ENCODE results near the gene TOMT. TPM values are rescaled to one million over a fixed set of nuclear protein-coding genes. Genes with fewer than 3 reads are reported as not detected.
A peak's percentile ranks its signal among the peaks of the same experiment; 100 is the strongest.

TOMT gene
- total RNA-seq, 1 experiment from 2014 or later: not detected

DNA sequence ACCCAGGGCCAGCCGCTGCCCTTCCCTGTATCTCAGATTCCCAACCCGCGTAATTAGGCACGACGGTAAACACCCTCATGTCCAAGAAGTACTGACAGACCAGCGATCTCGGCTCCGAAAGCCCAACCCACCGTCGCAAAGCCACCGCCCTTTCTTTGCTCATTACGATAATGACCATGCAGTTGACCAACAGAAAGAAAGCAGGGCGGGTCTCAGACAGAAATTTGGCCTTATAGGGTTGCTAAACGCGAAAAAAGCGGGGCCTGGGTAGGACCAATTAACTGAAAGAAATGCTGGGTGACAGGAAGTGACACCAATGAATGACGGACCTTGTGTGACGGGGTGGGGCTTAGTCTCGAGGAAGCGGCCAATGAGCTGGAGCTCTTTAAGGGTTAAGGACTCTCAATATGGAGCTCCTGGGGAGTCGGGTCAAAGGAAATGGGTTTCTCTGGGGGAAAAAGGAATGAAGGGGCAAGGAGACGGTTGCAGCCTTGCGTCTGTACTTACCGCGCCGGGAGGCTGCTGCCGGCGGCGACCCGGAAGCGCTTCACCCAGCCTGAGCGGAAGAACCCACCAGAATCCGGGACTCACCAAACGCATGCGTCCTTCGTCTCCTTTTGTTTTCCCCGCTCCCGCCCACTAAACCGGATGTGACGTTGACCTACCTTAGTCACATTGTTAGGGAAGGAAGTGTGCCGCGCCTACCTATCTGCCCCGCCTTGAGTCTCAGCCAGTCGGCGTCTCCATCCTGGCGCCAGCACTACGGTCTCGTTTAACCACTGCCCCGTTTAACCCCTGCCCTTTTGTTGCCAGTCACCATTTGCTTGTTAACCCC, 6.6 kb downstream of the TOMT start, which contains the start of gene ANAPC15:
ANAPC15 (minus strand) TSS at position 553 of the 835 bp plus-strand sequence. CDS start 1,419 bp downstream, outside the sequence.
- Mint-ChIP-seq H3K36me3 (peaks cover 2% of the 10 kb centered on the region; the same call in 1 of the 2 replicates), H3K27ac (peak within 1 kb of the TSS; percentile 99), H3K9me3 (peaks cover 8% of the 10 kb centered on the region)
- TF ChIP-seq ZNF232 (CRISPR knock-in tag; IDR thresholded peaks at IDR 0.05): peak; percentile 80
- no peak for TF ChIP-seq ZNF219 (CRISPR knock-in tag; IDR thresholded peaks at IDR 0.05; ENCODE audit: borderline replicate concordance)
- TF ChIP-seq MAX (CRISPR knock-in tag; IDR thresholded peaks at IDR 0.05): peak; percentile 75; the same call in 1 of the 2 replicates
- TF ChIP-seq TP53 (CRISPR knock-in tag; IDR thresholded peaks at IDR 0.05): no peak
- TF ChIP-seq, protein P1, sequence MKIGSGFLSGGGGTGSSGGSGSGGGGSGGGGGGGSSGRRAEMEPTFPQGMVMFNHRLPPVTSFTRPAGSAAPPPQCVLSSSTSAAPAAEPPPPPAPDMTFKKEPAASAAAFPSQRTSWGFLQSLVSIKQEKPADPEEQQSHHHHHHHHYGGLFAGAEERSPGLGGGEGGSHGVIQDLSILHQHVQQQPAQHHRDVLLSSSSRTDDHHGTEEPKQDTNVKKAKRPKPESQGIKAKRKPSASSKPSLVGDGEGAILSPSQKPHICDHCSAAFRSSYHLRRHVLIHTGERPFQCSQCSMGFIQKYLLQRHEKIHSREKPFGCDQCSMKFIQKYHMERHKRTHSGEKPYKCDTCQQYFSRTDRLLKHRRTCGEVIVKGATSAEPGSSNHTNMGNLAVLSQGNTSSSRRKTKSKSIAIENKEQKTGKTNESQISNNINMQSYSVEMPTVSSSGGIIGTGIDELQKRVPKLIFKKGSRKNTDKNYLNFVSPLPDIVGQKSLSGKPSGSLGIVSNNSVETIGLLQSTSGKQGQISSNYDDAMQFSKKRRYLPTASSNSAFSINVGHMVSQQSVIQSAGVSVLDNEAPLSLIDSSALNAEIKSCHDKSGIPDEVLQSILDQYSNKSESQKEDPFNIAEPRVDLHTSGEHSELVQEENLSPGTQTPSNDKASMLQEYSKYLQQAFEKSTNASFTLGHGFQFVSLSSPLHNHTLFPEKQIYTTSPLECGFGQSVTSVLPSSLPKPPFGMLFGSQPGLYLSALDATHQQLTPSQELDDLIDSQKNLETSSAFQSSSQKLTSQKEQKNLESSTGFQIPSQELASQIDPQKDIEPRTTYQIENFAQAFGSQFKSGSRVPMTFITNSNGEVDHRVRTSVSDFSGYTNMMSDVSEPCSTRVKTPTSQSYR (CRISPR knock-in tag; IDR thresholded peaks at IDR 0.05): 0 out of 2 replicates have a peak, but pooled peaks have one; percentile 21
- TF ChIP-seq, protein P2, sequence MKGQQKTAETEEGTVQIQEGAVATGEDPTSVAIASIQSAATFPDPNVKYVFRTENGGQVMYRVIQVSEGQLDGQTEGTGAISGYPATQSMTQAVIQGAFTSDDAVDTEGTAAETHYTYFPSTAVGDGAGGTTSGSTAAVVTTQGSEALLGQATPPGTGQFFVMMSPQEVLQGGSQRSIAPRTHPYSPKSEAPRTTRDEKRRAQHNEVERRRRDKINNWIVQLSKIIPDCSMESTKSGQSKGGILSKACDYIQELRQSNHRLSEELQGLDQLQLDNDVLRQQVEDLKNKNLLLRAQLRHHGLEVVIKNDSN (CRISPR knock-in tag; IDR thresholded peaks at IDR 0.05): peak; percentile 65; the same call in 1 of the 2 replicates
- TF ChIP-seq, protein P3, sequence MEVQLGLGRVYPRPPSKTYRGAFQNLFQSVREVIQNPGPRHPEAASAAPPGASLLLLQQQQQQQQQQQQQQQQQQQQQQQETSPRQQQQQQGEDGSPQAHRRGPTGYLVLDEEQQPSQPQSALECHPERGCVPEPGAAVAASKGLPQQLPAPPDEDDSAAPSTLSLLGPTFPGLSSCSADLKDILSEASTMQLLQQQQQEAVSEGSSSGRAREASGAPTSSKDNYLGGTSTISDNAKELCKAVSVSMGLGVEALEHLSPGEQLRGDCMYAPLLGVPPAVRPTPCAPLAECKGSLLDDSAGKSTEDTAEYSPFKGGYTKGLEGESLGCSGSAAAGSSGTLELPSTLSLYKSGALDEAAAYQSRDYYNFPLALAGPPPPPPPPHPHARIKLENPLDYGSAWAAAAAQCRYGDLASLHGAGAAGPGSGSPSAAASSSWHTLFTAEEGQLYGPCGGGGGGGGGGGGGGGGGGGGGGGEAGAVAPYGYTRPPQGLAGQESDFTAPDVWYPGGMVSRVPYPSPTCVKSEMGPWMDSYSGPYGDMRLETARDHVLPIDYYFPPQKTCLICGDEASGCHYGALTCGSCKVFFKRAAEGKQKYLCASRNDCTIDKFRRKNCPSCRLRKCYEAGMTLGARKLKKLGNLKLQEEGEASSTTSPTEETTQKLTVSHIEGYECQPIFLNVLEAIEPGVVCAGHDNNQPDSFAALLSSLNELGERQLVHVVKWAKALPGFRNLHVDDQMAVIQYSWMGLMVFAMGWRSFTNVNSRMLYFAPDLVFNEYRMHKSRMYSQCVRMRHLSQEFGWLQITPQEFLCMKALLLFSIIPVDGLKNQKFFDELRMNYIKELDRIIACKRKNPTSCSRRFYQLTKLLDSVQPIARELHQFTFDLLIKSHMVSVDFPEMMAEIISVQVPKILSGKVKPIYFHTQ (CRISPR knock-in tag; IDR thresholded peaks at IDR 0.05): 0 out of 2 replicates have a peak, but pooled peaks have one; percentile 19
- TF ChIP-seq CREM (CRISPR knock-in tag; IDR thresholded peaks at IDR 0.05): peak; percentile 91
- TF ChIP-seq NR2C2 (CRISPR knock-in tag; IDR thresholded peaks at IDR 0.05): peak; percentile 92
- TF ChIP-seq, protein P4, sequence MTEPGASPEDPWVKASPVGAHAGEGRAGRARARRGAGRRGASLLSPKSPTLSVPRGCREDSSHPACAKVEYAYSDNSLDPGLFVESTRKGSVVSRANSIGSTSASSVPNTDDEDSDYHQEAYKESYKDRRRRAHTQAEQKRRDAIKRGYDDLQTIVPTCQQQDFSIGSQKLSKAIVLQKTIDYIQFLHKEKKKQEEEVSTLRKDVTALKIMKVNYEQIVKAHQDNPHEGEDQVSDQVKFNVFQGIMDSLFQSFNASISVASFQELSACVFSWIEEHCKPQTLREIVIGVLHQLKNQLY (CRISPR knock-in tag; IDR thresholded peaks at IDR 0.05): no peak
- peak; percentile 68 for TF ChIP-seq NFYB (CRISPR knock-in tag; conservative IDR thresholded peaks at IDR 0.05; ENCODE audit: low read depth)
- TF ChIP-seq USF2 (CRISPR knock-in tag; IDR thresholded peaks at IDR 0.05): peak; percentile 81
- TF ChIP-seq HMGA2 (CRISPR knock-in tag; IDR thresholded peaks at IDR 0.05): no peak
- TF ChIP-seq FOXK1 (CRISPR knock-in tag; IDR thresholded peaks at IDR 0.05): peak; percentile 93
- peak; percentile 65 for TF ChIP-seq SP1 (CRISPR knock-in tag; conservative IDR thresholded peaks at IDR 0.05)
- TF ChIP-seq GTF2I (CRISPR knock-in tag; conservative IDR thresholded peaks at IDR 0.05): no peak
- TF ChIP-seq MXD4 (CRISPR knock-in tag; IDR thresholded peaks at IDR 0.05; ENCODE audit: borderline replicate concordance): no peak
- TF ChIP-seq, protein P5, sequence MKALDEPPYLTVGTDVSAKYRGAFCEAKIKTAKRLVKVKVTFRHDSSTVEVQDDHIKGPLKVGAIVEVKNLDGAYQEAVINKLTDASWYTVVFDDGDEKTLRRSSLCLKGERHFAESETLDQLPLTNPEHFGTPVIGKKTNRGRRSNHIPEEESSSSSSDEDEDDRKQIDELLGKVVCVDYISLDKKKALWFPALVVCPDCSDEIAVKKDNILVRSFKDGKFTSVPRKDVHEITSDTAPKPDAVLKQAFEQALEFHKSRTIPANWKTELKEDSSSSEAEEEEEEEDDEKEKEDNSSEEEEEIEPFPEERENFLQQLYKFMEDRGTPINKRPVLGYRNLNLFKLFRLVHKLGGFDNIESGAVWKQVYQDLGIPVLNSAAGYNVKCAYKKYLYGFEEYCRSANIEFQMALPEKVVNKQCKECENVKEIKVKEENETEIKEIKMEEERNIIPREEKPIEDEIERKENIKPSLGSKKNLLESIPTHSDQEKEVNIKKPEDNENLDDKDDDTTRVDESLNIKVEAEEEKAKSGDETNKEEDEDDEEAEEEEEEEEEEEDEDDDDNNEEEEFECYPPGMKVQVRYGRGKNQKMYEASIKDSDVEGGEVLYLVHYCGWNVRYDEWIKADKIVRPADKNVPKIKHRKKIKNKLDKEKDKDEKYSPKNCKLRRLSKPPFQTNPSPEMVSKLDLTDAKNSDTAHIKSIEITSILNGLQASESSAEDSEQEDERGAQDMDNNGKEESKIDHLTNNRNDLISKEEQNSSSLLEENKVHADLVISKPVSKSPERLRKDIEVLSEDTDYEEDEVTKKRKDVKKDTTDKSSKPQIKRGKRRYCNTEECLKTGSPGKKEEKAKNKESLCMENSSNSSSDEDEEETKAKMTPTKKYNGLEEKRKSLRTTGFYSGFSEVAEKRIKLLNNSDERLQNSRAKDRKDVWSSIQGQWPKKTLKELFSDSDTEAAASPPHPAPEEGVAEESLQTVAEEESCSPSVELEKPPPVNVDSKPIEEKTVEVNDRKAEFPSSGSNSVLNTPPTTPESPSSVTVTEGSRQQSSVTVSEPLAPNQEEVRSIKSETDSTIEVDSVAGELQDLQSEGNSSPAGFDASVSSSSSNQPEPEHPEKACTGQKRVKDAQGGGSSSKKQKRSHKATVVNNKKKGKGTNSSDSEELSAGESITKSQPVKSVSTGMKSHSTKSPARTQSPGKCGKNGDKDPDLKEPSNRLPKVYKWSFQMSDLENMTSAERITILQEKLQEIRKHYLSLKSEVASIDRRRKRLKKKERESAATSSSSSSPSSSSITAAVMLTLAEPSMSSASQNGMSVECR (CRISPR knock-in tag; IDR thresholded peaks at IDR 0.05; ENCODE audit: borderline replicate concordance): peak; percentile 38; the same call in 1 of the 2 replicates
- no peak for TF ChIP-seq NR1H2 (CRISPR knock-in tag; IDR thresholded peaks at IDR 0.05)
- TF ChIP-seq NFATC4 (CRISPR knock-in tag; IDR thresholded peaks at IDR 0.05): no peak
- TF ChIP-seq ZMAT4 (CRISPR knock-in tag; IDR thresholded peaks at IDR 0.05): 0 out of 2 replicates have a peak, but pooled peaks have one; percentile 15
- peak; percentile 72 for TF ChIP-seq GABPB1 (CRISPR knock-in tag; IDR thresholded peaks at IDR 0.05)
- 0 out of 2 replicates have a peak, but pooled peaks have one; percentile 39 for TF ChIP-seq TEAD1 (CRISPR knock-in tag; IDR thresholded peaks at IDR 0.05)

More for the DNA sequence above, 6.6 kb downstream of the TOMT start, which contains the start of gene ANAPC15:
- DNase-seq (ENCODE audit: low spot score): peak; percentile 98
- ChIA-PET CTCF (interaction anchor here (0.6 to 1.6 kb wide), 5 partner anchors 21 to 319 kb away, joined by 3 to 9 read pairs (median 5); no protein-coding TSS in a partner anchor), POLR2A (interaction anchor here (1.0 to 1.2 kb wide), 3 partner anchors 21 to 112 kb away, joined by 3 to 4 read pairs (median 4); partner anchors contain the start of gene INPPL1)
- peak; percentile 92 for ATAC-seq
- Mint-ChIP-seq H3K4me3 (peak within 1 kb of the TSS; percentile 93), H3K27me3 (ENCODE audit: low read depth) (peaks cover 39% of the 10 kb centered on the region), H3K4me1 (peaks cover 16% of the 10 kb centered on the region)
